ENCODE results near the gene AUP1. TPM values are rescaled to one million over a fixed set of nuclear protein-coding genes. Genes with fewer than 3 reads are reported as not detected.

The AUP1 gene
- polyA plus RNA-seq, 3 donors: 130 to 385 (median 149) TPM

DNA sequence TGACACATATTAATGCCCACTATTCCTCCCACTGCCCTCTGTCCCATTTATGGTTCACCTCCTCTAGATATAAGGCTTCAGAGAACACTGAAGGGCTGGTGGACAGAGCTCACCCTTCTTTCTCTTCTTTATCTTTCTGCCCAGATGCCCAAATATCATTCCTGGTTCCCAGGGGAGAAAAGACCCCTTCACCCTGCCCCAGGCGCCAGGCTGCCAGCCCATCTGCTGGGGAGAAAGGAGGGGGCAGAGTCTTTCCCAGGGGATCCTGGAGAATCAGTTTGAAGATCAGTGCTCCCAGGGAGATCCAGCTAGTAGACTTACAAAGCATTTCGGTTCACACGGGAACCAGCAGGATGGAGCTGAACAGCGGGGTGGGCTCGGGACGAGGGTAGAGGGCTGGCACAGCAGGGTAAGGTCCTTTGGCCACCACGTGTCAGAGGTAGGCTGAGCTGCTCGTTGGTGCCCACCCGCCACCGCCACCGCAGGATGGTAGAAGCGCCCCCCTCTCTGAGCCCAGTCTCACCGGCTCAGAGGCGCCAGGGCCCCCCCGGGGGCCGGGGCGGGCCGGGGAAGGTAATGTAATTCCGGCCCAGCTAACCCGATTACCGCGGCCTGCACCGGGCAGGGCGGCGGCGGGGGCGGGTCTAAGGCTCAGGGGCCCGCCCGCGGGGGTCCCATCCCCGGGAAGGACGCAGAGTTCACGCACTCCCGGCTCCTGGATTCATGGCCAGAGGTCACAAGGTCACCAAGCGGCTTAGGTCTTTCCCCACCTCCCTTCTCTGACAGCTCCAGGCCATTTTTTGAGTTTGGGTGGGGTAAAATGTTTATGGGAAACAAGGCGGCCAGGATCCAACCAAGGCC, 16.5 kb downstream of the AUP1 start:
- no peak overlapping the region for H3K9ac ChIP-seq (ENCODE audit: insufficient read depth, low read length, poor library complexity, severe bottlenecking)
- WGBS (ENCODE audit: insufficient coverage): 10% methylated on average over 26 of the region's 36 CpGs

More for the DNA sequence above, 16.5 kb downstream of the AUP1 start:
- no peak overlapping the region for H3K27ac Mint-ChIP-seq
- H3K9me3 Mint-ChIP-seq: peaks cover 2 to 31% (median 26%) of the 10 kb centered on the region in 7 donors
- H3K36me3 ChIP-seq (replicated peaks in 1 of 2; ENCODE audit: control insufficient read depth in 1 of 2, insufficient read depth in 2 of 2, low read length in 2 of 2): no peaks in the 10 kb centered on the region
- H3K4me1 ChIP-seq (ENCODE audit: control insufficient read depth in 1 of 2, insufficient read depth in 2 of 2, low read length in 2 of 2): peaks cover 31 to 38% of the 10 kb centered on the region in 2 donors
- H2AFZ ChIP-seq (ENCODE audit: insufficient read depth, low read depth, low read length, poor library complexity, severe bottlenecking): no peak overlapping the region
- no peak overlapping the region for H3K4me3 ChIP-seq (replicated peaks in 1 of 3; ENCODE audit: low read depth in 2 of 3, low read length in 3 of 3)
- intact Hi-C loops (cut with micrococcal nuclease): no loop called here
- no peak overlapping the region for H3K4me2 ChIP-seq (replicated peaks; ENCODE audit: extremely low read depth, low read length, poor library complexity, severe bottlenecking)
- TF ChIP-seq, protein P1, sequence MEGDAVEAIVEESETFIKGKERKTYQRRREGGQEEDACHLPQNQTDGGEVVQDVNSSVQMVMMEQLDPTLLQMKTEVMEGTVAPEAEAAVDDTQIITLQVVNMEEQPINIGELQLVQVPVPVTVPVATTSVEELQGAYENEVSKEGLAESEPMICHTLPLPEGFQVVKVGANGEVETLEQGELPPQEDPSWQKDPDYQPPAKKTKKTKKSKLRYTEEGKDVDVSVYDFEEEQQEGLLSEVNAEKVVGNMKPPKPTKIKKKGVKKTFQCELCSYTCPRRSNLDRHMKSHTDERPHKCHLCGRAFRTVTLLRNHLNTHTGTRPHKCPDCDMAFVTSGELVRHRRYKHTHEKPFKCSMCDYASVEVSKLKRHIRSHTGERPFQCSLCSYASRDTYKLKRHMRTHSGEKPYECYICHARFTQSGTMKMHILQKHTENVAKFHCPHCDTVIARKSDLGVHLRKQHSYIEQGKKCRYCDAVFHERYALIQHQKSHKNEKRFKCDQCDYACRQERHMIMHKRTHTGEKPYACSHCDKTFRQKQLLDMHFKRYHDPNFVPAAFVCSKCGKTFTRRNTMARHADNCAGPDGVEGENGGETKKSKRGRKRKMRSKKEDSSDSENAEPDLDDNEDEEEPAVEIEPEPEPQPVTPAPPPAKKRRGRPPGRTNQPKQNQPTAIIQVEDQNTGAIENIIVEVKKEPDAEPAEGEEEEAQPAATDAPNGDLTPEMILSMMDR (IDR thresholded peaks at IDR 0.05): no peak
- H3K27me3 Mint-ChIP-seq (ENCODE audit: low read depth in 3 of 3): peaks cover 82 to 100% (median 90%) of the 10 kb centered on the region in 3 donors
- peak overlapping the region in 1 of 2 donors; percentile 80 for H3K4me3 Mint-ChIP-seq
- H3K9me3 ChIP-seq (replicated peaks in 1 of 2; ENCODE audit: control insufficient read depth in 1 of 2, insufficient read depth in 1 of 2, low read length in 2 of 2): peaks cover 0 to 20% of the 10 kb centered on the region in 2 donors
- H3K27ac ChIP-seq (ENCODE audit: low read depth in 1 of 2, low read length in 2 of 2): no peak overlapping the region
- H4K20me1 ChIP-seq (ENCODE audit: insufficient read depth, low read length): no peaks in the 10 kb centered on the region
- no peak for DNase-seq
- peaks cover 45% of the 10 kb centered on the region for H3K4me1 Mint-ChIP-seq
- H3K36me3 Mint-ChIP-seq: peaks cover 13 to 19% of the 10 kb centered on the region in 2 donors
- H3K27me3 ChIP-seq (ENCODE audit: control insufficient read depth in 2 of 2, insufficient read depth in 2 of 2, low read length in 2 of 2): peaks cover 72 to 98% of the 10 kb centered on the region in 2 donors
- H3K79me2 ChIP-seq (ENCODE audit: insufficient read depth, low read length): no peaks in the 10 kb centered on the region
